HG03039 (cell line): Measurements from ENCODE around the gene C1orf226.

Experiments used
- ATAC-seq: cut with Tn5 transposase; IDR thresholded peaks from one replicate; pipeline ENCODE4 v1.9.1; 2021; ENCODE audit warnings: mild to moderate bottlenecking, moderate library complexity; ENCODE audit not compliant: unreplicated experiment

C1orf226 gene

DNA sequence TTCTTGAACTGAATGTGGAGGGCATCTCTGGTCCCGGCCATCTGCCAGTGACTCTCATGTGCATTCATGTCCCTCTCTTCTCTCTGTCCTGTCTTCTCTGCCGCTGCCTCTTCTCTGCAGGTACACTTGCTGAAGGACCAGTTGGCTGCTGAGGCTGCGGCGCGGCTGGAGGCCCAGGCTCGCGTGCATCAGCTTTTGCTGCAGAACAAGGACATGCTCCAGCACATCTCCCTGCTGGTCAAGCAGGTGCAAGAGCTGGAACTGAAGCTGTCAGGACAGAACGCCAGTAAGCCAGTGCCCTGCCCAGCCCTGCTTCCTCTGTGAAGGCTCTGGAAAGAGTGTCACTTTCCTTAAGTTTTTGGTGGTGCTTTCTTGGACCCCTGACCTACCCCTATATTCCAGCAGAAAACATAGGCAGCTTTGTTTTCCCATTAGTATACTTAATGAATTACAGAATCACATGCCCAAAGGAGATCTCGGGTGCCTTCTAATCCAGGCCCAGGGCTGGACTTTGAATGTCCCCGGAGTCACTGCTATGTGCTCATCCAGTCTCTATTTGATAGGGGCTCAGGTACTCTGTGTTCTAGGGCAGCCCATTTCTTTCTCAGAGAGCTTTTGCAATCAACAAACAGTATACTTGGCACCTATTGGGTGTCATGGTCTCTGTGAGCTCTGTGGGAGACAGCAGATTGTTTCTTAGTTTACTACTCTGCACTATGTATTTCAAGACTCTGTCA is 16.1 kb upstream of the C1orf226 start:
- no peak for ATAC-seq

DNA sequence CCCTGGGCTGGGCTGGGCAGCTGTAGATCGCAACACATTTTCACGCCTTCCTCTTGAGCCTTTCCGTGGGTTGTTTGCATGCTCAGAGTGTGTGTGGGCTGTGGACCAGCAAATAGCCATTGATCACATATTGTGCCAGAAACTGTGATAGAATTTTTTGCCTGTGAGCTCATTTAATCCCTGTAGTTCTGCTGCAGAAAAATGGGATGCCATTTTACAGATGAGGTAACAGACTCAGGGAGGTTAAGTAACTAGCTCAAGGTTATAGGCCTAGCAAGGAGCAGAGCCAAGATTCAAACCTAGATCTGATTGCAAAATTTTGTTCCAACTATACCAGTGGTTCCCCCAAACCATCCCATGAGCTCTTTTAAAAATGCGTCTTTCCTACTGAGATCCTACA is 15.4 kb upstream of the C1orf226 start:
- no peak for ATAC-seq

DNA sequence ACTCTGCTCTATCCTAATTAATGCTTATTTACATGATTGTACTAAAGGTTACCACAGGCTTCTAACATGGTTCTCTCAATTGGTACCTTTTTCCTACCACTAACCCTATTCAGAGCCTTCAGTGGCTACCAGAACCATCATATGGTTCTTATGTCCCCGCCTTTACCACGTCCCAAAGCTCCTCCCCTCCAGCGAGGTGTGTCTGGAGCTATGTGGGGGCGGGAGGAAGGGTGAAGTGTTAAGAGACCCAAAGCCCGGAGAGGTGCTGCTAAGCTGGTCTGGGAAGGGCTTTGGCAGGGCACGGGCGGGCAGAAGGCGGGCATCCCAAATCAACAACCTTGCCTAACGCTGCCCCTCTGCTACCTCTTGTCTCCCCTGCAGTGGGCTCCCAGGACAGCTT is 14.9 kb upstream of the C1orf226 start:
- no peak for ATAC-seq

GRCh38 chr1:162367073-162367472 is 14.5 kb upstream of the C1orf226 start:
- ATAC-seq, result no peak

GRCh38 chr1:162367772-162368171 is 13.8 kb upstream of the C1orf226 start:
- ATAC-seq, result no peak

DNA sequence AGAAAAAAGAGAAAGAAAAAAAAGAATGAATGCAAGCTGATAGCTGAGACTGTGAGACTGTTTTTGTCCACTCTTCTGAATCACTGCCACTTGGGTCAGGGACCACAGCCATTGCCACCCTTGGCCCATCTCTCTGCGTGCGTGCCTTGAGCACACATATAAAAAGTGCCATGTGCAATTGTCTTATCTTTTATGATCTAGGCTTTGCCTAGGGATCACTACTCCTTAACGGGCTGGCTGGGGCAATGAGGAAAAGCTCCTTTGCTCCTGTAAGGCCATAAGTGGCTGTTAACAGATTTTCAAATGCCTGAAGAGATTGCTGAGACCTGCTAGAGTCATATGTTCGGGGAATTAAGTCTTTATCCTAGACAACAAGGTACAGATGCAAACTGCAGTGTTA is 13.1 kb upstream of the C1orf226 start:
- no peak for ATAC-seq

DNA sequence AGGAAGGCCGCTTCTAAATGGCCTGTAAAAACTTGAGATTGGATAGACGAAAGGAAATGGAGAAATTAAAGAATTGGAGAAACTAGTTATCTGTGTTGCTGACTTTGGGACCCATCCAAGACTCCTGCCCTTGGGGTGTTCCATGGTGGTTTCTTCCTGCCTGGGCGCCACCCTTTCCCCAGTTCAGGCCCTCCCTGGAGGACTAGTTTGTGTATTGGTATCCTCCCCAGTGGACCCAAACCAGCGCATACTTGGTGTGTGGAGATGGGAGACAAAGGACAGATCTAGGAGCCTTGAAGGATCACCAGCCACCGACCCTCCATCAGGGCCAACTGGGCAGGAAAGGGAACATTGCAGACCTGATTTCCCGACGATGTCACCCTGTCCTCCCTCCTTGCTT is 12.0 kb upstream of the C1orf226 start:
- no peak for ATAC-seq

DNA sequence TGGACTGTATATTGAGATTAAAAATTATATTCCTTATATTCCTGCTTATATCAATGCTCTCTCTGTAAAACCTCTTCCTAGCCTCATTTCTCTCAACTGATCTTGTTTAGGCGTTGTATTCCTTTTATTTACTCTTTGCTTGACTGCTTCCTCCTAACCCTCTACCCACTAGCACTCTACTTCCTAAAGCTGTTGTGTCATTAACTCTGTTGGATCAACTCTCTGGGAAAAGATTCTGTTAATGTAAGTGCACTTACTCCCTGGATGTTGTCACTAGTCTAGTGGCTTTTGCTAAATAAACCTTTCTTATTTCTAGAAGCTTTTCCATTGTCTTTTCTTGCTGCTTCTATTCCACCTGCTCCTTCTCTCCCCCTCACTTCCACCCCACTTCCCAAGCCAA is 11.4 kb upstream of the C1orf226 start:
- ATAC-seq, result no peak

GRCh38 chr1:162370721-162371120 is 10.8 kb upstream of the C1orf226 start:
- no peak for ATAC-seq

DNA sequence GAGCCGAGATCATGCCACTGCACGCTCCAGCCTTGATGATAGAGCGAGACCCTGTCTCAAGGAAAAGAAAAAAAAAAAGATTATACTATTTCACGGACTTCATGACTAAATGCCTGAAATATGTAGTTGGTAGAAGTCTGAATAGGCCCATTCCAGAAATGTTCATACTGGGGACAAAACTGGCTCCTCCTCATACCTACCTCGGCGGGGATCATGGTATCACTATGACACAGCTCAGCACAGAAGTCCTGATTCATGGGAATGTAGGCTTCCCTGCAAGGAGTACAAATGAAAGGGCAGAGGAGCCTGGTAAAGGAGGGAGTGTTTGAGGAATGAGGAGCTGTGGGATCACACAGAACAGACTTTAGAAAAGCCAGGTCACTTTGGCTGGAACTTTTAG is 9.9 kb upstream of the C1orf226 start:
- ATAC-seq, result no peak

DNA sequence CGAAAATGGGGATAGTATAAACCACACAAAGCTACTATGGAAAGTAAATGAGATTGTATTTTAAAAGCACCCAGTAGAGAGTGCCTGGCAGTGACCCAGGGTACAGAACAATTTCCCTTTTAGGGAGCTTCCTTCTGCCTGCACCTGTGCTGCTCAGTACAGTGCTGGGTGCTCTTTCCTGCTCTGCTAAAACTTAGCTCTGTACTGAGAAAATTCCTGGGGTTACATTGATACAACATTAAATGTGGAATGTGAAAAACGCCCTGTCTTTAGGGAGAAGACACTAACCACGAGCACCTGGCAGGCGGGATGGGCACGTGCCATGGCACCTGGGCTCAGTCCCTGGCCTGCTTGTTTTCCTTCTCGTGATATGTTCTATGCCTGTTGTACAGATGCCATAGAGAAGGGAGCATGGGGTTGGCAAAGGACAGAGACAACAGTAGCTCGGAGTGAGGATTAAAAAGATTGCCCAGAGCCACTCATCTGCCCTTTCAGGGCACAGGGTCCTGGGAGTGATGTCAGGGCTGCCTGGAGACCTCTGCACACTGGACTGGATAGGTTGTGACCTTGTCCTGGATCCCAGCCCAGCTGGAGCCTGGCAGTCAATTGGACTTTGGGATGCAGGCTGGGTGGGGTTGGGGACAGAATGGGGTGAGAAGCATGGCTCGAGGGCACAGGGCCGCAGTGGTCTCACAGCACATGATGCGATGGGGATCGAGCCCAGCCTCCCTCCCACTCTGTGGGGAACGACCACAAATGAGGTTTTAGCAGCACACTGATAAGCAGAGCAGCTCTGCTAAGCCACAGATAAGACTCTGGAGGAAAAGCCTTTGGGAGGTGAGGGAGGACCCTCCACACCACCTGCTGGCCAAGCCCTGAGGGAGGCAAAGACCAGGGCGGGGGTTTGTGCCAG is 9.1 kb upstream of the C1orf226 start:
- ATAC-seq, result no peak

DNA sequence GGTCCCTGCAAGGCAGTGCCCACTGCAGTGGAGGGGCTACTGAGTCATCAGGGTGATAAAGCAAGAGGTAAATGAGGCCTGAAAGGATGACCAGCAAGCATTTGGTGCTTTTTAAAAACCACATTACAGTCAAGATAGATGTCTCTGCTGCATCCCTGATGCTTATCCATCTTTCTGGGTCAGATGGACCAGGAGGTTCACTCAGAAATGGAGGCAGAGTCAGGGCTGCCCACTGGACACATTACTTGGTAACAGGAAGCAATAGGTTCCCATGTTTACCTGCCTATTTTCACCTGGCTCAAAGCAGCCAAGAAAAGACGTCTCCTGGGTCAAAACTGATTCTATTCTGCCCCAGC is 8.5 kb upstream of the C1orf226 start:
- no peak for ATAC-seq

DNA sequence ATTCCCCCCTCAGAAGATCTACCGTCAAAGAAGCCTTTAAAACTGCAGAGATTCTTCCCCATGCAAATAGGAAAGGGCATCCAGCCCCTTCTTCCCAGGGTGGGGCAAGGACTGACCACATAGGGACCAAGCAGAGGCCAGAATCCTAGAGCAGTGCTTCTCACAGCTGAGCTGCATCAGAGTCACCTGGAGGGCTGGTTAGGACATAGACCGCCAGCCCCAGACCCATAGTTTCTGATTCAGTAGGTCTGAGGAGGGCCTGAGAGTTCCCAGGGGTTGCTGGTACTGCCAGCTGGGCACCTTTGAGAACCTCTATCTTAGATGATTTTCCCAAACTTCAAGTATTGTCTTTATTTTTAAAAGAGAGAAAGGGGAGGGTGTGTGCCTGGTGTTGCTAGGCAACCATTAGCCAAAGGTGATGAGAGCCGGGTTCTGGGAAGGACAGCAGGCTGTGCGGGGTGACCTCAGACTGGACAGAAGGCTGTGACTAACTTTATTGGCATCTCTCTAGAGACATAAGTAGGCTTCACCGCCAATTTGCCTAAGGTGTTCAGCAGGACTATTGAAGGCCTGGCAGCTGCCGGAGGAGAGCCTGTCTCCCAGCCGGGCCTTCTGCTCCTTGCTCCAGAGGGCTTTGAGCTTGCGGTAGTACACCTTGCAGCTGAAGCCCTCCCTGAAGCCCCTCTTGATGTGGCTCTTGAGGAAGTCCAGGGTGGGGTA is 7.8 kb upstream of the C1orf226 start:
- ATAC-seq, result no peak

DNA sequence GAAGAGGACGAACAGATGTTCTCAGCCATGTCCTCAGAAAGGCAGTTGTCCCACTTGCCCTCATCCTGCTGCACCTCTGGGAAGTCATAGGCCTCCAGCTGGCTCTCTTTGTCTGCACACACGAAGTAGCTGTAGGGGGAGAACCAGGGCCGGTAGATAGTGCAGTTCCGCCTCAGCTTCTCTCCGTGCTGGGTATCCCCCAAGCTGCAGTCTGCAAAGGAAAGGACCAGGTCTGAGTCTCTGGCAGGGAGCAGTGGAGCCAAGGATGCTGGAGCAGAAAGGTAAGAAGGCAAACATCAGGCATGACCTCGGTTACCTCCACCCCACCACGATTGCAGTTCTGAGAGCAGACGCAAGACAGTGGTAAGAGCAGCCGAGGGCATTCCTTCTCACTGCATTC is 7.1 kb upstream of the C1orf226 start:
- ATAC-seq, result no peak

DNA sequence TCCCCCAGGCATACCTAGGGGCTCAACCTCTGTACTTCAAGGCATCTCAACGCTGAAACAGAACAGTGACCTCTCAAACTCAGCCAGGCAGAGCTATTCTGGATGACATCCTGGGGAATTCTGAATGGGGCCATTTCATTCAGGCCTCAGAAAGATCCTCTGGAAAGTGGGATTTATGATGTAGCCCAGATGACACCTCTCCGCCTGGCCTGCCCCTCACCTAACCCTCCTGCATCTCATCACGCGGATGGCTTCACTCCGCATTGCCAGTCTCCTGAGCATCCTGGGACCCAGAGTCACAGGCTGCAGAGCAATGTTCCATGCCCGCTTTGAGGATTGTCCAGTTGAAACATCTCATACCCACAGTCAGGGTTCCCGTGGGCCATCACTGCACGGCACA is 6.1 kb upstream of the C1orf226 start:
- ATAC-seq, result no peak

- ATAC-seq, result no peak
Observed at GRCh38 chr1:162376691-162377090, 4.8 kb upstream of the C1orf226 start, which contains the start of gene SPATA46. Gene SPATA46 (minus strand): TSS chr1:162376854. CDS start chr1:162376790, 64 bp downstream.

- no peak for ATAC-seq
Observed at GRCh38 chr1:162380061-162380846, 1.3 kb upstream of the C1orf226 start.

GRCh38 chr1:162381941-162382750 is 618 bp downstream of the C1orf226 start:
- no peak for ATAC-seq

DNA sequence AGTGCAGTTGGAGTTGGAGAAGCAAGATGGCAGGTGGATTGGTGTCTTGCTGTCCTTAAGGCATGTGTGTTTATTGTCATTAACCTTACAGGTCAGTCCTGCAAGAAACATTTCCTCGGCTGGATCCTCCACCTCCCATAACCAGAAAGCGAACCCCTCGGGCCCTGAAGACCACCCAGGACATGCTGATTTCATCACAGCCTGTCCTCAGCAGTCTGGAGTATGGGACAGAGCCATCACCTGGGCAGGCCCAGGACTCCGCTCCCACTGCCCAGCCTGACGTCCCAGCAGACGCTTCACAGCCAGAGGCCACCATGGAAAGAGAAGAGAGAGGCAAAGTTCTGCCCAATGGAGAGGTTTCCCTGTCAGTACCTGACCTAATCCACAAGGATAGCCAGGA is 1.6 kb downstream of the C1orf226 start:
- ATAC-seq, result no peak

- no peak for ATAC-seq
Observed at GRCh38 chr1:162383516-162383915, 2.0 kb downstream of the C1orf226 start.
